GM19463 (cell line): ENCODE results near the gene TOM1L1.

Source experiments
- ATAC-seq: cut with Tn5 transposase; IDR thresholded peaks from one replicate; pipeline ENCODE4 v1.9.1; 2021; ENCODE audit warnings: mild to moderate bottlenecking, moderate library complexity; ENCODE audit not compliant: unreplicated experiment

TOM1L1 gene

DNA sequence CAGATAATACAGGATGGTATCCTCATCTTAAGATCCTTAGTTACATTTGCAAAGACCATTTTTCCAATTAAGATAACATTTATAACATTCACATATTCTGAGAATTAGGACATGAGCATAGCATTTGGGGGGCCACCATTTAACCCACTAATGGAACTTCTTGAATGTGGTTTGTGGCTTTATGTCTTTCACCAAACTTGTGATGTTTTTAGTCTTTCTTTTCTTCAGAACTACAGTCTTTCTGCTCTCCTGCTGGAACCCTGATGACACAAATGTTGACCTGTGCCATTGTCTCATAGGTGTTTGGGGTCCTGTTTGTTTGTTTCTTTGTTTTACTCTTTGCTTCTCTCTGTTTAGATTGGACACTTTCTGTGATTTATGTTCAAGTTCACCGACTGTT is 44.6 kb downstream of the TOM1L1 start:
- ATAC-seq, result no peak

DNA sequence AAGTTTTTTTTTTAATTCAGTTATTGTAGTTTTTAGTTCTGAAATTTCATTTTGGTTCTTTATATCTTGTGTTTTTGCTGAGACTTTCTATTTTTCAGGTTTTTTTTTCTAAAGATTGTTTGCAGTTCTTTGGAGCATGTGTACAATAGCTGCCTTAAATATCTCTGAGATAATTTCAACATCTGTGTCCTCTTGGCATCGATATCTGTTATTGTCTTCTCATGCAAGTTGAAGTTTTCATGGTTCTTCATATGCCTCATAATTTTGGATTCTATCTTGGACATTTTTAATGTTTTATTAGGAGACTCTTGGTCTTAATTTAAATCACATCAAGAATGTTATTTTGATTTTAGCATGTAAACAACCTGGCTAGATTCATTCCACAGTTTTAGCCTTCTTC is 45.0 kb downstream of the TOM1L1 start:
- ATAC-seq, result no peak

DNA sequence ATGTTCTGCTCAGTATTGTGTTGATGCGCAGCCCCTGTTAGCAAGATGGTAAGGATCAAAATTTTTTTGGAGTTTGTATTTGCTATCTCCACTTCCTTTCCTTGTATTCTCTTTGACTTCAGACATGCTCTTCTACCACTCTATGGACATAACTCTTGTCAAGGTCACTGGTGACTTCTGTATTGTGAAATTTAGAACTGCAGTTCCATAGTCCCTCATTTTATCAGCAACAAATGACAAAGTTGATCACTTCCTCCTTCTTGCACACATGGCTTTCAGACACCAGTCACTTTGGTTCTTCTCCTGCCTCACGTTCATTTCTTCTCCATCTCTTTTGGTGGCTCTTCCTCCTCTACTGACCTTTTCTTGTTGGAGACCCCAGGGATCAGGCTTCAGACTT is 46.7 kb downstream of the TOM1L1 start:
- ATAC-seq, result no peak

DNA sequence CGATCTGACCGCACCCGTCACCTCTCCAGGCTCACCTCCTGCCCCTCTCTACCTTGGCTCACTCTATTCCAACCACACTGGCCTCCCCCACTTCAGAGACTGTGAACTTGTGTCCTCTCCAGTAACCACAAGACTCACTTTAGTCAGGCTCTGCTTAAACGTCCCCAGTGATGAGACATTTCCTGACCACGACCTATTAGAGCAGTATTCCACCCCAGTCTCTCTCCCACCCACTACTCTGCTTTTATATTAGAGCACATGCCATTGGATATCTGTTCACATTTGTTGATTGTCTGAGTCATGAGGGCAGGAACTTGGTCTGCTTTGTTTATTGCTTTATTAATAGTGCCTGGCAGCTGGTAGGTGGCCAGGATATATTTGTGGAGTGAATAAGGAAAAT is 47.7 kb downstream of the TOM1L1 start:
- peak; percentile 82 for ATAC-seq

DNA sequence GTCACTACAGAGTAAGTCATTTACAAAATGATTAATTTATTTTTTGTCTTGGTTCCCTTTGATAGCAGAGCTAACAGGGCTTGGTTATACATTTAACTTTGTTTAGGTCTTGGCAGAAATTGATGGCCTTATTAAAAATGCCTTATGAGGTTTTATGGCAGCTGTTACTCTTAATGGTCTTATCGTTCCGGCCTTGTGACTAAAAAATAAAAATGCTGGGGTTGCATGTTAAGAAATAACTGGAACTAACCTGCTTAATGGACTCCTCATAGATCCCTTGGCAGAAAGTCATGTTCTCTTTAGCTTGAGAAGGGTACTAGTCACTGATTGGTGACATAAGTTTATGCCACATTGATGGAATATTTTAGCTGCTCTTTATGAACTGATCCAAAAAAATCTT is 49.5 kb downstream of the TOM1L1 start:
- ATAC-seq, result no peak

DNA sequence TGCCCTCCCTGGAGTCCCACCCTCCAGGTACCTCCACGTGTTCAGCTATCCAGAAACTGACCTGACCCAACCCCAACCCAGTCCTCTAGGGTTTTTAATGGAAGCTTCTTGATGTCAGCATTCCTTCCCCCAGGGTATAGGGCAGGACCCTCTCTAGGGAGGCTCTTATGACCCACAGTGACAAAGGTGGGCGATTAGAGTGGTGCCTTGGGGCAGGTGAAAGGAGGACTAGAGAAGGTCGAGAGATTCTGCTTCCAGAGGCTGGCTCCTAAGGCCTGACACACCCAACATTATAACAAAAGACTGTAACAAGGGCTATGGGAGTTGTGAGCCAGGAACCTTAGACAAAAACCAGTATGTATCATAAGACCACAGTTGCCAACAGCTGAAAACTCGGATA is 50.6 kb downstream of the TOM1L1 start:
- ATAC-seq, result no peak

DNA sequence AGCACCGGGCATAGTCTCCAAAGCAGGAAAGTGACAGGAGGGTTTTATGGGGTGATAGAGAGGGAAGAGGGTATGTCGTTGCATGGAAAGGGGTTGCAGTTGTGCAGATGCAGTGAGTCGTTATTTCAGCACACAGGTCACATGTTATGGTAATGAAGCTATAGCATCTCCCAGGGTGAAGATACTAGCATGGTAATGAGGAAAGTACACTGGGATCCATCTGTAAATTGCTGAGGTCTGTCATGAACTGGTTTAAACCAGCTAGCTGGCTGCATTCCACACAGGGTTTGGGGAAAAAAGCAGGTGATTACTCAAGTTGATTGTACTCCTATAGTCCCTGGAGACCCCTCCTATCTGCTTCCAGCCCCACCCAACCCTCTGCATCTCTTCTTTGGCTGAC is 56.1 kb downstream of the TOM1L1 start:
- ATAC-seq, result no peak

DNA sequence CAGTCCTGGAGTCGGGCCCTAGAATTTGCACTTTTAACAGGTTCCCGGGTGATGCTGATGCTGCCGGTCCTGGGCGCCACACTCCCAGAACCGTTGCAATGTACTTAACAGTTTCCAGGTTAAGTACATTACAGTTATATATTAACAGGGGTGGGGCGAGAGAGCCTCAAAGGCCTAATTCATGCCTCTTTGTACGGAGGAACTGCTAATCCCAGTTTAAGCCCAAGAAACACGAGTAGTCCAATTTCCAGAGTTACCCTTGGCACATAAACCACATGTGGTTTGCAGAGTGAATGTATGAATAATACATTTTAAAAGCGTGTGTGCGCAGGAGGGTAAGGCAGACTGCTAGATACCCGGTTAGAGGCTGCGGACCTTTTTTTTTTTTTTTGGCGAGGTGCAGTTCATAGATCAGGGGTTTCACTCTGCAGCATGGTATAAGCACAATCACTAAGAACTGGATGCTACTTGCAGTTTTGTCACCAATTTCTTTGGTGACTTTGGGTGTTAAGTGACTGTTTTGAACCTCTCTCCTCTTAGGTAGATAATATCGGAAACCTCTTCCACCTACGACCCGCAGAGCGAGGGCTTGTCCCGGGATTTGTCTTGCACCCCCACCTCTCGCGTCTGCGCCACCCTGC is 67.1 kb downstream of the TOM1L1 start:
- ATAC-seq, result peak; percentile 2

DNA sequence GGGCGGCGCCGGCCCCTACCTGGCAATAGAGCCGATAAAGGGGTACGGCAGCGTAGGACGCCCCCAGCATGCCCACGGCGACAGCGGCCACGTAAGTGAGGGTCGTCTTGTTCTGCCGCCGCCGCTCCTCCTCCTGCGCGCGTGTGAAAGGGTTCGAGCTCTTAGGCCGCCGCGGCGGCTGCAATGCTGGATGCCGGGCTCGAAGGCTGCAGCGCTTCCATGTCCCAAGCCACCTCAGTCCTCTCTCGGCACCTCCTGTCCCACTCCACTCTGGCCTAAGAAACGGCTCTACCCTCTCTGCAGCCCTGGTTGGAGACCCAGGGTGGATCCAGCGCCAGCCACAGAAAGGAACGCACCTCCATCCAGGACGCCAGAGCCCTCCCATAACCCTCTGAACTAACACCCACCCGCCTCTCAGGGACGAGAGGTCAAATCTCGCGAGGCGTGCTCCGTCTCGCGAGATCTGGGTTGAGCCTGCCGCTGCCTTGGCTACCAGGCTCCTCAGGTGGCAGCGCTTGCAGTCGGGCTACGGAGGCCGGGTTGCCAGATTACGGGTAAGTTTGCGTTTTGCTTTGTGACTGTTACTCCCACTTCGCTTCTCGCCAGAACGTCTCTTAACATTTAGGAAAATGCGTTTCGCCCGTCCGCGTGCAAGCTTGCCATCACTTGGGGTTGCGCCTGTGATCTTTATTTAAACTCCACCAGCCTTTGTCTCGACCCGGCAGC is 67.8 kb downstream of the TOM1L1 start, which contains the start of the genes COX11 and STXBP4:
TSS of gene COX11 (minus strand) at position 393 of the 726 bp plus-strand sequence. CDS start at position 385, 8 bp downstream.
TSS of gene STXBP4 (plus strand) at position 504 of the 726 bp plus-strand sequence. CDS start 17,455 bp downstream, outside the sequence.
- peak; percentile 88 for ATAC-seq

DNA sequence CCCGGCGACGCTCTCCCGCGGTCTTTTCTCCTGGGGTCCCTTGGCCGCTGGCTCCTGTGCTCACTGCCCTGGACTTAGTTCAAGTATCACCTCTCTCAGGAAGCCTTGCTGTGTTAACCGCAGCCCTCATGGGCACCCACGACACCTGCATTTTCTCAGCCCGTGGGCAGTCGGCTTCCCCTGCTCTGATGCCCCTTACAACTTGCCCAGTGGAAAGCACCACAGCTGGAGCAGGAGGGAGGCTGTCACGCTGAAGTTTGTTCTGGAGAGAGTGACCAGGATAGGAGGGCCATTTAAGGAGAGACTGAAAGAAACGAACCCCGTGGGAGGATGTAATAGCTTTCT is 68.3 kb downstream of the TOM1L1 start:
- ATAC-seq, result peak; percentile 24

DNA sequence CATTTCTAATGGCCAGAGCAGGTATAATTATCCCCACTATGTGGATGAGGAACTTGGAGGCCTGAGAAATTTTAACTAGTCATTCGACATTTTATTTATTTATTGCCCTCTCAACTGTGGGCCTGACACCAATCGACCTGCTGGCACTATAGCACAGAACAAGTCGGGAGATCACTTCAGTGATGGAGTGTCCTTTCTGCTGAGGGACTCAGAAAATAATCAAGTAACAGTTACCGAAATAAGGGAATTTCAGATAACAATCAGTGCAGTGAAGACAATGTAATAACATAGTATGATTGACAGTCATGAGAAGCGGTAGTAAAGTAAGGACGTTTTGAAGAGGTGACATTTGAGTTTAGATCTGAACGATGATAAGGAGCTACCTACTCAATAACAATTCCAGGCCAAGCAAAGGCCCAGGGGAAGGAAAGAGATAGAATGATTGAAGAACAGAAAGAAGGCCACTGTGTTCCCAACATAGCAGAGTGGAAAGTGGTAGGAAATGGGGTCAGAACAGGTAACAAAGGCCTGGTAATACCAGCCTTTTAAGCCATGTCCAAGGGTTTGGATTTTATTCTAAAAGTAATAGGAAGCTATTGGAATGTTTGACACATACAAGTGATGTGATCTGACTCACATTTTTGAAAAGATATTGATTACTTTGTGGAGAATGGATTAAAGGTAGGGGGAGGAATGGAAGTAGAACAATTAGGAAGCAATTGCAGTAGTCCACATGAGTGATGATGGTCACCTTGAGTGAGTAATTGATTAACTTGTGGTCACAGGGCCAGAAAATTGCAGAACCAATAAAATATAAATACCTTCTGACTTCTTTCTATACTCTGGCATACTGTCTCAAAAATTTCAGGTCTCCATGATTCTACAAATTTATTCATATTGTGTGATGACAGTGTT is 69.3 kb downstream of the TOM1L1 start:
- ATAC-seq, result no peak

DNA sequence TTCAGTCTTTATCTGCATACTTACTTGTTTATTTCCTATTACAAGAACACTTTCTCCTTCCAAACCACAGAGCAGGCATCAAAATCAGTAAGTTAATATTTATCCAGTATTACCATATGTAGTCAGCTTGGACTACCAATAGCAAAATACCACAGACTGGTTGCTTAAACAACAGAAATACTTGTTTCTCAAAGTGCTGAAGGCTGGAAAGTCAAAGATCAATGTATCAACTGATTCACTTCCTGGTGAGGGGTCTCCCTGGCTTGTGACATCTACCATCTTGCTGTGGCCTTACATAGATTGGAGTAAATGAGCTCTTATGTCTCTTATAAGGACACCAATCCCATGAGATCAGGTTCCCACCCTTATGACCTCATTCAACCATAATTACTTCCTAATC is 70.5 kb downstream of the TOM1L1 start:
- ATAC-seq, result no peak

DNA sequence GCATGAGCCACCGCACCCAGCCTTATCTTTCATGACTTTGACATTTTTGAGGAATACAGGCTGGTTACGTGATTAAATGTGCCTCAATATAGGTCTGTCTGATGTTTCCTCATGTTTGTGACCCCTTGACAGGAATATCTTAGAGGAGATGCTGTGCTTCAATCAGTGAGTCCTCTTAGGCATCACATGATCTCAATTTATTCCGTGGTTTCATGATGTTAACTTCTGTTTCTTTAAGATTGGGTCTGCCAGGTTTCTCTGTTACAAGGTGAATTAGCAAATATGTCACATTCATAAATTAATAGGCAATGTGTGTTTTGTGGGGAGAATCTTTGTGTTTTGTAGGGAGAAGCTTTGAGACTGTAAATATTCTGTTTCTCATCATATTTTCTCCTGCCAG is 71.2 kb downstream of the TOM1L1 start:
- ATAC-seq, result no peak

DNA sequence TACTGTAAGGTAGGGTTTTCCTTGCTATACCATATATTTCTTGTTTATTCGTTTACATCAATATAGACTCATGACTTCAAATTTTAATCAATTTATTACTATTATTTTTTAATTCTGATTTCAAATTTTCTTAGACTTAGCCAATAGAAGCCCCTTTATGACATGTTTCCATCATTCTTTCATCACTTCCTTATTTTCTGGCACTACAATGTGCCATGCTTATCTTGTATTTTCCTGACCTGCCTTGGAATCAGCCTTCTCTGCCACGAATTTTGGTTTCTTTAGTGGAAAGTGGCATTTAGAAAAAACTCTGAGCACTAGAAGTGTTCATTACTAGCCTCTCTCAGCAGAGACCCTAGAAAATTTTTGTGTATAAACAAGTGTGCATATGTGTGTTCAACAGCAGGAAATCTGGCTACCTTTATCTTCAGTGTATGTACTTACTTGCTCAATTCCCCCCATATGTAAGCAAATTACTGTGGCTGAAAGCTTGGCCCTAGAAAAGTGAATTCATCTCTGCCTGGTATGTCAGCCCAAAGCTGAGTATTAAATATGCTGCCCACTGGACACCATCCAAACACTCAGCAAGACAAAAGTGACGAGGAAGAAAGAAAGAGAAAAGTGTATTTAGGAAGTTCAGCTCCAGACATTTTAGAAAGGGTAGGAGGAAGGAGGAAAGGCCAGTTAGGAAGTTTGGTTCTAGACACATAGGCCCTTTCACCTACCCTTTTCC is 71.9 kb downstream of the TOM1L1 start:
- no peak for ATAC-seq

DNA sequence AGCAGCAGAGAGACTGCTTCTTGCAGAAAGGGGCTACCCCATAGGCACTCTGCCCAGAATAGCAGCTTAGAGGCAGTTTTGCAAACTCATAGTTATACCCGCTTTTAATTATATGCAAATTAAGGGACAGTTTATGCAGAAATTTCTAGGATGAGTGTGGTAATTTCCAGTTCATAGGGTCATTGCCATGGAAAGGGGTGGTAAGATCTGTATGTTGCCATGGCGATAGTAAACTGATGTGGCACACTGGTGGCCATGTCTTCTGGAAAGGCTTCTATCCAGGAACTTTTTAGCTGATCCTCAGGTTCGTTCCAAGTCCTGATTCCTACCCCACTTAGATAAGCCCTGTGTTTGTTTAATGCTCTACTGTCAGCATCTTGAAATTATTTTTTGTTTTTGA is 74.1 kb downstream of the TOM1L1 start:
- ATAC-seq, result no peak

DNA sequence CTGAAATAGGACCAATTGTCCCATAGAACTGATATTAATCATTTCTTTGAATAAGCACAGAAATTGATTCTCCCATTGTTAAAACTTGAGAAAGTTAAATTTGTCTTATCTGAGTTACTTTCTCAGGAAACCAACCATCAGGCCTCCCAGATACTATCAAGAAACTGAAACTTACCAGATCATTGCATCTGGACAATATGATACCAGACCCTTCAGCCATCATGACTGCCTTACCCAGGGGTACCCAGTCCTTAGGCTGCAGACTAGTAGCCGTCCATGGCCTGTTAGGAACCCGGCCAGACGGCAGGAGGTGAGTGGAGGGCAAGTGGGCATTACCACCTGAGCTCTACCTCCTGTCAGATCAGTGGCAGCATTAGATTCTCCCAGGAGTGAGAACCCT is 75.7 kb downstream of the TOM1L1 start:
- ATAC-seq, result no peak

DNA sequence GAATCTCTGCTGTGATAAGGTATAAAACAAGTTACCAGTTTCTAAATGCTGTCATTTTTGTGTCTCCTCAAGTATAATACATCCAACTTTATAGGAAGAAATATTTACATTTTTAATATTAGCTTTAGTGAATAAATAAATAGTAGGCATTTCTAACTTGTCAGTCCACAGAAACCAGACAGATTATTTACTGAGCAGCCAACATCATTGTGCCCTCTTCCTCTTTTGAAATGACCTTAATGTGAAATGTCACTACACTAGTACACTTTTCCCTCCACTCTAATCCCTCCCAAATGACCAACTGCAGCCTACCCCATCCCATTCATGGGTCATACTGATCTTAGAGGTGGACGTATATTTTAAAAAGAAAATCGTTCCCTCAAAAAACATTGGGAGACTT is 77.1 kb downstream of the TOM1L1 start:
- no peak for ATAC-seq

DNA sequence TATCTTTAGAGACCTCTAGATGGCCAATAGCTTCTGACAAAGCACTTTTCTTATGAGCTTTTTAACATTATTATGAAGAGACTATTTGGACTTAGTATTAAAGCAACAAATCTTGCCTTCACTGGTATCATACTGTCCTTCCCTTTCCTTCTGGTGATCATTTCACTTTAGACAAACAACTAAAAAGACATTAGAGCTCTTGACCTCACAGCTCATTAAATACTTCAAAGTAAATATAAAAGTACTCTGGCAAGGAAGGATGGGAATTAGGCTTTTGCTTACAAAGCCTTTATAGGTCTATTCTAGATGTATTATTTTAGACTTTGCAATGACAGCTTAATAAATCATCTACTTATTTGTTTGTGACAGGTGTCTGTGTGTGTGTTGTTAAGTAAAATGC is 79.0 kb downstream of the TOM1L1 start:
- ATAC-seq, result no peak

DNA sequence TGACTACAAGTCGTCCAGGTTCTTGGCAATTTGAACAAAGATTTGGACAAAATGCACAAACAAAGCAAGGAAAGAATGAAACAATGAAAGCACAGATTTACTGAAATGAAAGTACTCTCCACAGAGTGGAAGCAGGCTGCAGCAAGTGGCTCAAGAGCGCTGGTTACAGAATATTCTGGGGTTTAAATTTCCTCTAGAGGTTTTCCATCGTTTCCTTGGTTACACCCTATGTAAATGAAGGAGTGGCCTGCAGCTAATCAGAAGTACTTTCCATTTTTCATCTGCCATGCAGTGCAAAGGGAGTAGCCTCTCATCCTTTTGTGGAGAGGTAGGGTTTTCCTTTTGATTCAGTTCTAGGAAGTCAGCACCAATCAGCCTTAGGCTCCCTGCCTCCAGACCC is 79.7 kb downstream of the TOM1L1 start:
- no peak for ATAC-seq

DNA sequence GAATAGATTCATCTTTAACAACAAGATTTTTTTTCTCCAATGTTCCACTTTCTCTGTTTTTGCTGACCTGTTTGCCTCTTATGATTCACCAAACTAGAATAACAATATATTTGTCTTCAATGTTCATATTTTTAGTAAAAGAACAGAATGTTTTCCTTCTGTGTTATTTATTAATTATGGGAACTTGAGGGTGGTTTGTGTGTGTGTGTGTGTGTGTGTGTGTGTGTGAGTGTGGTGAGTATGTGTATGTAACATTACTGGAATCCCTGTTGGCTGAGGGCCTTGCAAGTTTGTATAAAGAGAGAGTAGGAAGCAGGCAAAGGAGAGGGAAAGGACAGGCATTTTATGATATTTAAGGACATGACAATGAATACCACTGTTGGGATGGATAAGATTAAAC is 81.7 kb downstream of the TOM1L1 start:
- ATAC-seq, result no peak

DNA sequence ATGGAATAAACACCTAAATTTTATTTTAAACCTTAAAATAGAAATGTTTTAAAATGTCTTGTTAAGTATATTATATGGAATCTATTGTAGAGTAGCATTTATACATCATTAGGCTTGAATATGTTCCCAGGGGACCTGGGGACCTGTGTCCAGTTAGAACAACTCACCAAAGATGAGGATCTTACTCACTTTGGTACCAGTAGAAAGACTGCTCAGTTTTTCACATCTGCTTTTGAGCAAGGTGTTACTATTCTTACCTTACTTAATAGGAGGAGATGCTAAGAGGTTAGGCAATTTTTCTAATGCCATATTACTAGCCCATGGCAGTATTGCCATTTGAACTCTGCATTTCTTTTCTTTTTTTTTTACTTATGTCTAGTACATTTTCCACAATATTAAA is 82.6 kb downstream of the TOM1L1 start:
- peak; percentile 66 for ATAC-seq
